OCI-LY3 (cell line): ENCODE measurements around the gene HAGH.

ENCODE experiments used
- H2AFZ ChIP-seq: fragments of 200-600, 300-600 bp; shearing (Covaris generic); 2 replicates; pipeline ENCODE4 v1.6.0; 2014; ENCODE audit warnings: antibody characterized with exemption, low read depth, low read length
- H3K27ac ChIP-seq: fragments of 200-600, 300-600 bp; sonication (generic); 2 replicates; pipeline ENCODE4 v1.5.1; 2014; ENCODE audit warnings: mild to moderate bottlenecking, low read length, moderate library complexity, mixed read lengths
- H3K27me3 ChIP-seq: fragments of 200-600, 300-600 bp; sonication (generic); 2 replicates; pipeline ENCODE4 v1.6.1; 2014; ENCODE audit warnings: low read depth, low read length, mixed read lengths
- H3K36me3 ChIP-seq: fragments of 200-600, 300-600 bp; sonication (generic); replicated peaks from 2 replicates; pipeline ENCODE3; 2014; ENCODE audit warnings: low read depth, low read length, mixed read lengths
- H3K4me1 ChIP-seq: fragments of 300-600, 200-600 bp; sonication (generic); 2 replicates; pipeline ENCODE4 v1.6.1; 2014; ENCODE audit warnings: low read length, mixed read lengths
- H3K4me2 ChIP-seq: fragments of 200-600, 300-600 bp; sonication (generic); 2 replicates; pipeline ENCODE4 v1.6.1; 2014; ENCODE audit warnings: low read length, mixed read lengths
- H3K4me3 ChIP-seq: fragments of 300-600, 200-600 bp; sonication (generic); 2 replicates; pipeline ENCODE4 v1.5.1; 2014; ENCODE audit warnings: antibody characterized with exemption, mild to moderate bottlenecking, low read length, moderate library complexity
- H3K79me2 ChIP-seq: fragments of 300-600, 200-600 bp; shearing (Covaris generic); 2 replicates; pipeline ENCODE4 v1.6.1; 2014; ENCODE audit warnings: mild to moderate bottlenecking, low read length, mixed read lengths
- H3K9ac ChIP-seq: fragments of 300-600, 200-600 bp; shearing (Covaris generic); 2 replicates; pipeline ENCODE4 v1.6.0; 2014; ENCODE audit warnings: mild to moderate bottlenecking, low read length, moderate library complexity
- H3K9me3 ChIP-seq: fragments of 200-600, 300-600 bp; shearing (Covaris generic); 2 replicates; pipeline ENCODE4 v1.6.1; 2014; ENCODE audit warnings: low read length, mixed read lengths; ENCODE audit not compliant: insufficient read depth
- H4K20me1 ChIP-seq: fragments of 200-600, 300-600 bp; sonication (generic); 2 replicates; pipeline ENCODE4 v1.6.1; 2016; ENCODE audit warnings: low read length, mixed read lengths; ENCODE audit not compliant: insufficient read depth
- EZH2phosphoT487 ChIP-seq: fragments of 200-600 bp; shearing (Covaris generic); IDR thresholded peaks from 2 replicates; pipeline ENCODE4 v1.6.1; 2018; ENCODE audit warnings: antibody characterized with exemption, mixed run types, low read depth
- TF ChIP-seq, protein P1 (sequence below): fragments of 200-600, 300-600 bp; sonication (generic); IDR thresholded peaks from 2 replicates; pipeline ENCODE4 v1.5.1; 2014; ENCODE audit warnings: antibody characterized with exemption, low read length, low read depth

Gene HAGH

DNA sequence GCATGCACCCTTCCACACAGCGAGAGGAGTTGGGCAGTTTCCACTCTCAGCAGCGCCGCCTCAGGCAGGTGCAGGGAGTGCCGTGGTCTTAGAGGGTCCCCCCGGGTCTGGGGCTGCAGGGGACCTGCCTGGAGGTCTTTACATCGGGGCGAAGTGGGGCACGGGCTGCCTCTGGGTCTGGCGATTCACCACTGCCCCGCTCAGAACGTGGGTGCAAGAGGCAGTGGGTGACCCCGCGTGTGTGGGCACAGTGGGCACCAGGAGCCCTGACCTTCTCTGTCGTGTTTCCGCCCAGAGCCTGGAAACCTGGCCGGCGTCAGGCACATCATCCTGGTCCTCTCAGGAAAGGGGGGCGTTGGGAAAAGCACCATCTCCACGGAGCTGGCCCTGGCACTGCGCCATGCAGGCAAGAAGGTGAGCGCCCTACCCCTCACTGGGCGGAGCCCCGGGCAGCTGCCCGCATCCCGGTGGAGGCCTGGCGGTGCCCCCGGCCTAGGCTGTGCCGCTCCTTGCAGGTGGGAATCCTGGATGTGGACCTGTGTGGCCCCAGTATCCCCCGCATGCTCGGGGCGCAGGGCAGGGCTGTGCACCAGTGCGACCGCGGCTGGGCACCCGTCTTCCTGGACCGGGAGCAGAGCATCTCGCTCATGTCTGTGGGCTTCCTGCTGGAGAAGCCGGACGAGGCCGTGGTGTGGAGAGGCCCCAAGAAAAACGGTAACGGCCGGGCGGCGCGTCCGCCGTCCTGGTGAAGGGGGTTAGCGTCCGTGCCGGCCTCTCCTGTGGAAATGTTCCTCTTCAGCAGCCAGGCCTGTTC lies 40.2 kb downstream of the HAGH start:
- no peak overlapping the region for H3K9ac ChIP-seq
- peaks cover 7% of the 10 kb centered on the region for H3K4me1 ChIP-seq
- TF ChIP-seq, protein P1, sequence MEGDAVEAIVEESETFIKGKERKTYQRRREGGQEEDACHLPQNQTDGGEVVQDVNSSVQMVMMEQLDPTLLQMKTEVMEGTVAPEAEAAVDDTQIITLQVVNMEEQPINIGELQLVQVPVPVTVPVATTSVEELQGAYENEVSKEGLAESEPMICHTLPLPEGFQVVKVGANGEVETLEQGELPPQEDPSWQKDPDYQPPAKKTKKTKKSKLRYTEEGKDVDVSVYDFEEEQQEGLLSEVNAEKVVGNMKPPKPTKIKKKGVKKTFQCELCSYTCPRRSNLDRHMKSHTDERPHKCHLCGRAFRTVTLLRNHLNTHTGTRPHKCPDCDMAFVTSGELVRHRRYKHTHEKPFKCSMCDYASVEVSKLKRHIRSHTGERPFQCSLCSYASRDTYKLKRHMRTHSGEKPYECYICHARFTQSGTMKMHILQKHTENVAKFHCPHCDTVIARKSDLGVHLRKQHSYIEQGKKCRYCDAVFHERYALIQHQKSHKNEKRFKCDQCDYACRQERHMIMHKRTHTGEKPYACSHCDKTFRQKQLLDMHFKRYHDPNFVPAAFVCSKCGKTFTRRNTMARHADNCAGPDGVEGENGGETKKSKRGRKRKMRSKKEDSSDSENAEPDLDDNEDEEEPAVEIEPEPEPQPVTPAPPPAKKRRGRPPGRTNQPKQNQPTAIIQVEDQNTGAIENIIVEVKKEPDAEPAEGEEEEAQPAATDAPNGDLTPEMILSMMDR: no peak
- TF ChIP-seq EZH2phosphoT487: no peak
- H3K4me3 ChIP-seq: no peak overlapping the region
- no peaks in the 10 kb centered on the region for H3K36me3 ChIP-seq
- no peaks in the 10 kb centered on the region for H4K20me1 ChIP-seq
- no peak overlapping the region for H3K27ac ChIP-seq
- no peak overlapping the region for H3K4me2 ChIP-seq
- no peak overlapping the region for H2AFZ ChIP-seq
- H3K9me3 ChIP-seq: no peaks in the 10 kb centered on the region
- no peaks in the 10 kb centered on the region for H3K27me3 ChIP-seq
- peaks cover 53% of the 10 kb centered on the region for H3K79me2 ChIP-seq

DNA sequence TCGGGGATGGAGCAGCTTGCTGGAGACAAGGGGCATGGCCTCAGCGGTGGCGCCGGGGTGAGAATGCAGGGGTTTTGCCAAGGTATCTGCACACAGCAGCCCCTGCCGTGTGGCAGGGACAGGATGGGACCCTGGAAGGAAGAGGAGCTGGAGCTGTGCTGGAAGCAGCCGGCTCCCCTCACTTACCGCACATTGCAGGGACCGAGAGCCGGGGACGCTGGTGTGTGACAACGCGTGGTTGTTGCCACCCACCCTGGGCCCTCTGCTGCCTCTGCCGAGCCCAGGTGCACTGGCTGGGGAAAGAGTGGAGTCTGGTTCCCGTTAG lies 40.8 kb downstream of the HAGH start:
- no peaks in the 10 kb centered on the region for H3K36me3 ChIP-seq
- H3K4me1 ChIP-seq: peaks cover 11% of the 10 kb centered on the region
- TF ChIP-seq, protein P1: no peak
- no peak for TF ChIP-seq EZH2phosphoT487
- H3K27me3 ChIP-seq: no peaks in the 10 kb centered on the region
- peaks cover 54% of the 10 kb centered on the region for H3K79me2 ChIP-seq
- no peak overlapping the region for H3K4me2 ChIP-seq
- no peaks in the 10 kb centered on the region for H4K20me1 ChIP-seq
- H3K9ac ChIP-seq: no peak overlapping the region
- H3K9me3 ChIP-seq: no peaks in the 10 kb centered on the region
- no peak overlapping the region for H3K4me3 ChIP-seq
- no peak overlapping the region for H3K27ac ChIP-seq
- no peak overlapping the region for H2AFZ ChIP-seq

DNA sequence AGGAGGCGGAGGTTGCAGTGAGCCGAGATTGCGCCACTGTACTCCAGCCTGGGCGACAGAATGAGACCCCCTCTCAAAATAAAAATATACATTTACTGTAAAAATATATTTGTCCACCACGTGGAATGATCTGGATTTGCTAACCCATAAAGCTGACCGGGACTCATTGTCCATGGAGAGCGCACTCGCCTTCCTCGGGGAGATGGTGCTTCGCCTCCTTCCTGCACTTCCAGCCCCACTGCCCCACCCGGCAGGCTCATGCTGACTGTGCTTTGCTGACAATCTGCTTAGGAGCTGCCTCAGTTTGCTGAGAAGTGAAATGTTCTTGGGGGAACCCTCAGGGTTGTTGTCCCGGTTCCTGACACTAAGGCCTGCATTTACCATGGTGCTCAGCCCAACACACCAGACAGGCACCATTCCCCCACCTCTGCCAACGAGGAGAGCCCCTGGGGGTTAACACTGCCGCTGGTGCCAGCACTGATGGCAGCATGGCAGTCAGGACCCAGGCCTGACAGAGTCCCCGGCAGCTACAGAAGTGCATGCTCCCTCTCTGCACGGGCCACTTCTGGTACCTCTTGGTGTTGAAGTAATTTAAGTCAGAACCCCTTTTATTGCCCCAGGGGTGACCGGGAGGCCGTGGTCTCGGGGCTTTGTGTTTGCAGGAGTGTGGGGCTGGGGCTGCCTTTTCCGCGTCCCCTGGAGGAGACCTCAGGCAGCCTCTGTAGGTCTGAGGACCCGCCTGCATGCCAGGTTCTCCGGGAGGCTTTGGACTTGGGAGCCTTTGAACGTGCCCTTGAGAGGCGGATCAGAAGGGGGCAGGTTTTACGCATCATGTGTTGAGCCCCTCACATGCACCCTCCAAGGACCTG lies 41.4 kb downstream of the HAGH start:
- TF ChIP-seq, protein P1: no peak
- TF ChIP-seq EZH2phosphoT487: no peak
- Histone ChIP-seq H3K9me3 (no peaks in the 10 kb centered on the region), H3K4me2 (no peak overlapping the region), H3K27me3 (no peaks in the 10 kb centered on the region), H3K27ac (no peak overlapping the region), H3K4me3 (no peak overlapping the region), H3K9ac (no peak overlapping the region), H4K20me1 (no peaks in the 10 kb centered on the region), H3K4me1 (peaks cover 11% of the 10 kb centered on the region), H3K79me2 (peaks cover 54% of the 10 kb centered on the region), H2AFZ (no peak overlapping the region), H3K36me3 (no peaks in the 10 kb centered on the region)
